Endothelial cell of umbilical vein (primary cell): ENCODE results near the gene INAVA. TPM values are rescaled to one million over a fixed set of nuclear protein-coding genes. Genes with fewer than 3 reads are reported as not detected.

Experiments used
- BruUV-seq: library from RNA; stranded (reverse); fragments of 400-500 nt; replicated peaks from 2 replicates; lab custom pipeline; 2021; lab: Mats Ljungman, UMichigan
- CTCF ChIA-PET: fragments of 300-600, 350-600 bp; sonication (Branson Sonifier 250); formaldehyde crosslinking; loops from one replicate; lab custom pipeline; 2021; ENCODE audit warnings: antibody characterized with exemption, inconsistent platforms; lab: Charles Lee
- POLR2A ChIA-PET: fragments of 300-600, 350-600 bp; sonication (Branson Sonifier 250); formaldehyde crosslinking; loops from one replicate; lab custom pipeline; 2021; ENCODE audit warnings: antibody characterized with exemption, inconsistent platforms; lab: Charles Lee
- DNase-seq: peaks from one replicate; pipeline ENCODE4 v3.0.0-alpha.2; 2011; ENCODE audit warnings: low read depth, low spot score
- FAIRE-seq: peaks from 2 replicates; lab custom pipeline; 2011; peaks lifted over from hg19 to GRCh38; lab: Jason Lieb, UNC
- H2AFZ ChIP-seq: 2 replicates; pipeline ENCODE4 v1.6.0; 2012; ENCODE audit warnings: low read depth, low read length, control low read depth, inconsistent platforms
- H3K27ac ChIP-seq: 2 replicates; pipeline ENCODE4 v1.5.1; 2011; ENCODE audit warnings: low read depth, mild to moderate bottlenecking, control low read depth, low read length, moderate library complexity; ENCODE audit not compliant: insufficient read depth
- H3K27me3 ChIP-seq, 2 experiments: 2 replicates each; pipeline versions ENCODE4 v1.6.0 to v1.6.1; 2011; ENCODE audit warnings: low read length in 2 of 2, mixed read lengths in 1 of 2; ENCODE audit not compliant: control insufficient read depth in 2 of 2, insufficient read depth in 2 of 2
- H3K36me3 ChIP-seq, 2 experiments: 2 replicates in 1 of 2; 3 replicates in 1 of 2; pipeline ENCODE4 v1.5.1; 2011; ENCODE audit warnings: low read length in 2 of 2, mild to moderate bottlenecking in 1 of 2, moderate library complexity in 1 of 2; ENCODE audit not compliant: control insufficient read depth in 2 of 2, insufficient read depth in 2 of 2; ENCODE audit errors: extremely low read depth in 1 of 2
- H3K4me1 ChIP-seq: 3 replicates; pipeline ENCODE4 v1.5.1; 2011; ENCODE audit warnings: mild to moderate bottlenecking, low read length; ENCODE audit not compliant: control insufficient read depth, insufficient read depth; ENCODE audit errors: extremely low read depth
- H3K4me2 ChIP-seq: 2 replicates; pipeline ENCODE4 v1.6.1; 2011; ENCODE audit warnings: low read length, control low read depth, mixed read lengths; ENCODE audit not compliant: insufficient read depth
- H3K4me3 ChIP-seq, 3 experiments: fragments of 200-600 bp in 1 of 3; sonication (generic), shearing (Covaris generic) in 1 of 3; replicated peaks in 1 of 3; 2 replicates each; pipeline ENCODE4 v1.5.1; 2011 to 2016; ENCODE audit warnings: control low read depth in 3 of 3, low read length in 3 of 3, mild to moderate bottlenecking in 2 of 3, inconsistent platforms in 1 of 3, low read depth in 1 of 3, moderate library complexity in 1 of 3; ENCODE audit not compliant: insufficient read depth in 1 of 3
- H3K79me2 ChIP-seq: 2 replicates; pipeline ENCODE4 v1.6.0; 2012; ENCODE audit warnings: low read length, inconsistent platforms; ENCODE audit not compliant: control insufficient read depth, insufficient read depth
- H3K9ac ChIP-seq: replicated peaks from 2 replicates; pipeline ENCODE3; 2011; ENCODE audit warnings: low read length, control low read depth; ENCODE audit not compliant: insufficient read depth; ENCODE audit errors: extremely low read depth
- H3K9me1 ChIP-seq: replicated peaks from 3 replicates; pipeline ENCODE4 v1.6.0; 2011; ENCODE audit warnings: mild to moderate bottlenecking, low read length; ENCODE audit not compliant: control insufficient read depth, insufficient read depth; ENCODE audit errors: extremely low read depth
- H3K9me3 ChIP-seq: replicated peaks from 2 replicates; pipeline ENCODE4 v1.5.1; 2012; ENCODE audit warnings: low read length, inconsistent platforms; ENCODE audit not compliant: control insufficient read depth, insufficient read depth
- H4K20me1 ChIP-seq: replicated peaks from 2 replicates; pipeline ENCODE3; 2011; ENCODE audit warnings: mild to moderate bottlenecking, low read length; ENCODE audit not compliant: control insufficient read depth, insufficient read depth; ENCODE audit errors: extremely low read depth
- EZH2 ChIP-seq: IDR thresholded peaks from 2 replicates; pipeline ENCODE4 v1.6.1; 2012; ENCODE audit warnings: borderline replicate concordance, low read depth, mild to moderate bottlenecking, moderate library complexity, low read length, inconsistent platforms; ENCODE audit not compliant: severe bottlenecking
- FOS ChIP-seq: IDR thresholded peaks from 2 replicates; pipeline ENCODE4 v1.6.1; 2011; ENCODE audit warnings: mild to moderate bottlenecking, low read length, moderate library complexity, borderline replicate concordance; ENCODE audit not compliant: insufficient read depth
- GATA2 ChIP-seq: IDR thresholded peaks from 2 replicates; pipeline ENCODE4 v1.7.0; 2011; ENCODE audit warnings: low read depth, mild to moderate bottlenecking, moderate library complexity, mixed read lengths, low read length; ENCODE audit not compliant: insufficient read length, insufficient read depth
- JUN ChIP-seq: IDR thresholded peaks from 2 replicates; pipeline ENCODE4 v1.6.1; 2011; ENCODE audit warnings: borderline replicate concordance, low read depth; ENCODE audit not compliant: insufficient read length, insufficient read depth
- MYC ChIP-seq: IDR thresholded peaks from one replicate; pipeline ENCODE4 v1.6.1; 2011; ENCODE audit warnings: mild to moderate bottlenecking, low read depth, low read length
- POLR2AphosphoS5 ChIP-seq: IDR thresholded peaks from 2 replicates; pipeline ENCODE4 v1.6.1; 2012; ENCODE audit warnings: low read depth, mild to moderate bottlenecking, control low read depth, low read length, moderate library complexity; ENCODE audit not compliant: insufficient read depth
- dilution Hi-C: fragments of 300-500 bp; cut with MboI; formaldehyde crosslinking; loops from one replicate; pipeline ENCODE4 v1.15.0; 2019; ENCODE audit warnings: low sequenced_read_pairs; ENCODE audit not compliant: extremely low pct_ligation_motif_present
- intact Hi-C: fragments of 100-400 bp; cut with micrococcal nuclease; formaldehyde crosslinking; loops from one replicate; pipeline ENCODE4 v1.10.0; 2022
- polyA plus RNA-seq, 4 experiments: library from polyadenylated mRNA; depleted of rRNA in 3 of 4; stranded (reverse) in 3 of 4; unstranded in 1 of 4; fragments of >200 nt; gene quantifications; 2 replicates each; pipeline versions ENCODE4 v1.2.1 to v1.2.3, GENCODE V29; 2011 to 2012; ENCODE audit warnings: missing spikeins in 1 of 4
- total RNA-seq: library from RNA; stranded (reverse); gene quantifications from 2 replicates; pipeline ENCODE4 v1.2.3, GENCODE V29; 2021
- TF ChIP-seq, protein P1 (sequence below): IDR thresholded peaks from 2 replicates; pipeline ENCODE4 v1.6.1; 2011; ENCODE audit not compliant: insufficient read depth, insufficient read length
- TF ChIP-seq, protein P2 (sequence below), 2 donors: IDR thresholded peaks; 1 replicate in 1 of 2; 2 replicates in 1 of 2; pipeline ENCODE4 v1.5.1; 2011; ENCODE audit warnings: low read length in 2 of 2, mild to moderate bottlenecking in 2 of 2, moderate library complexity in 2 of 2, control low read depth in 1 of 2, inconsistent platforms in 1 of 2, low read depth in 1 of 2; ENCODE audit not compliant: insufficient read depth in 1 of 2; ENCODE audit errors: extremely low read depth in 1 of 2

The INAVA gene
- total and polyA plus RNA-seq, 2 donors (not counting 3 experiments of a cell fraction or from before 2014, with no cell fraction given), result 0.42 TPM; not detected in 1

DNA sequence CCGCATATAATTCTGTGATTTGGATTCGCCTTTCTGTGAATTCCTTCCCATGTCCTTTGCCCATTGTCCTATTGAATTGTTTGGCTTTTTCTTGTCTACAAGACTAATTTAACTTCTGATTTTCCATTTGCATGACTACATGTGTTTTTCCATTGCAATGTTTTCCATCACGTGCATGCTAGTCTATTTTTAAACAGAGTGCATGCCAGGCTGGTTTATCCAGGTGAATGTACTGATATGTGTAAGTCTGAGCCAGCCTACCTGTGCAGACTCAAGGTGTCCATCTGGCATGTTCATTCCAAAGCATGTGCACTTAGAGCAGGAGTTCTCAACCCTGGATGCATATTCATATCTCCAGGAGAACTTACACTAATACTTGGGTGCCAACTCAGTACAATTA is 59.7 kb downstream of the INAVA start:
- FAIRE-seq, result no peak
- Histone ChIP-seq H3K4me1 (no peaks in the 10 kb centered on the region), H3K9me1 (no peaks in the 10 kb centered on the region), H3K9me3 (no peaks in the 10 kb centered on the region), H3K27ac (no peak overlapping the region), H3K36me3 (no peaks in the 10 kb centered on the region), H3K4me2 (no peak overlapping the region), H3K27me3 (no peaks in the 10 kb centered on the region), H3K79me2 (no peaks in the 10 kb centered on the region), H4K20me1 (no peaks in the 10 kb centered on the region), H3K9ac (no peak overlapping the region), H3K4me3 (no peak overlapping the region), H2AFZ (no peak overlapping the region)
- DNase-seq, result no peak
- dilution Hi-C loops, result no loop called here
- intact Hi-C loops, result no loop called here
- no TSS peak for BruUV-seq
- ChIA-PET POLR2A (no interaction called here), CTCF (interaction anchor here (1.1 to 1.2 kb wide), 2 partner anchors 10 to 17 kb away, joined by 3 read pairs; no protein-coding TSS in a partner anchor)
- TF ChIP-seq, protein P1, sequence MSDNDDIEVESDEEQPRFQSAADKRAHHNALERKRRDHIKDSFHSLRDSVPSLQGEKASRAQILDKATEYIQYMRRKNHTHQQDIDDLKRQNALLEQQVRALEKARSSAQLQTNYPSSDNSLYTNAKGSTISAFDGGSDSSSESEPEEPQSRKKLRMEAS, result no peak
- TF ChIP-seq, protein P2, sequence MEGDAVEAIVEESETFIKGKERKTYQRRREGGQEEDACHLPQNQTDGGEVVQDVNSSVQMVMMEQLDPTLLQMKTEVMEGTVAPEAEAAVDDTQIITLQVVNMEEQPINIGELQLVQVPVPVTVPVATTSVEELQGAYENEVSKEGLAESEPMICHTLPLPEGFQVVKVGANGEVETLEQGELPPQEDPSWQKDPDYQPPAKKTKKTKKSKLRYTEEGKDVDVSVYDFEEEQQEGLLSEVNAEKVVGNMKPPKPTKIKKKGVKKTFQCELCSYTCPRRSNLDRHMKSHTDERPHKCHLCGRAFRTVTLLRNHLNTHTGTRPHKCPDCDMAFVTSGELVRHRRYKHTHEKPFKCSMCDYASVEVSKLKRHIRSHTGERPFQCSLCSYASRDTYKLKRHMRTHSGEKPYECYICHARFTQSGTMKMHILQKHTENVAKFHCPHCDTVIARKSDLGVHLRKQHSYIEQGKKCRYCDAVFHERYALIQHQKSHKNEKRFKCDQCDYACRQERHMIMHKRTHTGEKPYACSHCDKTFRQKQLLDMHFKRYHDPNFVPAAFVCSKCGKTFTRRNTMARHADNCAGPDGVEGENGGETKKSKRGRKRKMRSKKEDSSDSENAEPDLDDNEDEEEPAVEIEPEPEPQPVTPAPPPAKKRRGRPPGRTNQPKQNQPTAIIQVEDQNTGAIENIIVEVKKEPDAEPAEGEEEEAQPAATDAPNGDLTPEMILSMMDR (IDR thresholded peaks at IDR 0.05; ENCODE audit: extremely low read depth in 1 of 2, insufficient read depth in 1 of 2, low read depth in 1 of 2, low read length in 2 of 2), result no peak
- no peak for TF ChIP-seq POLR2AphosphoS5
- no peak for TF ChIP-seq JUN
- TF ChIP-seq GATA2, result no peak
- no peak for TF ChIP-seq EZH2
- TF ChIP-seq FOS, result no peak
- TF ChIP-seq MYC, result no peak
